Measurements from ENCODE around the gene SLAIN1.

The SLAIN1 gene

DNA sequence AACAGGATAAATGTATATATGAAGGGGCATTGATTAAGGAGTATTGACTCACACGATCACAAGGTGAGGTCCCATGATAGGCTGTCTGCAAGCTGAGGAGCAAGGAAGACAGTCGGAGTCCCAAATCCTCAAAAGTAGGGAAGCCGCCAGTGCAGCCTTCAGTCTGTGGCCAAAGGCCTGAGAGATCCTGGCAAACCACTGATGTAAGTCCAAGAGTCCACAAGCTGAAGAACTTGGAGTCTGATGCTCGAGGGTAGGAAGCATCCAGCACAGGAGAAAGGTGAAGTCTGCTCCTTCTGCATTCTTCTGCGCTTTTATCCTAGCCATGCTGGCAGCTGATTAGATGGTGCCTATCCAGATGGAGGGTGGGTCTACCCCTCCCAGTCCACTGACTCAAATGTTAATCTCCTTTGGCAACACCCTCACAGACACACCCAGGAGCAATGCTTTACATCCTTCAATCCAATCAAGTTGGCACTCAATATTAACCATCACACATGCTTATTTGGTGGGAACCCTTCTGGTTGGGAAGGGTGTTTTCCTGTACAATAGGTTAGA, 55.1 kb downstream of the SLAIN1 start:
- DNase-seq, result no peak

- DNase-seq, result no peak
These were observed 63.4 kb downstream of the SLAIN1 start for GRCh38 chr13:77760893-77761292.

DNA sequence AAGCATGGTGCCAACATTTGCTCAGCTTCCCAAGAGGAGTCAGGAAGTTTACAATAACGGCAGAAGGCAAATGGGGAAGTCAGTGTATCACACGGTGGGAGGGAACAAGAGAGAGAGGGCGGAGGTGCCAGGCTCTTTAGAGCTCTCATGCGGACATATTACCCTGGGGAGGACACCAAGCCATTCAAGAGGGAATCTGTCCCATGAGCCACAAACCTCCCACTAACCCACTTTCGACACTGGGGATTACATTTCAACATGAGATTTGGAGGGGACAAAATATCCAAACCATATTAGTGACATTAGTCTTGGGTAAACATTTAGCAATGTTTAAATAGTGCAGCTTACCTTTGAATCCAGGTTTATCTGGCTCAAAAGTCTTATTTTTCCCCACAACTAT, 69.9 kb downstream of the SLAIN1 start:
- no peak for DNase-seq

- DNase-seq, result no peak
These were observed 76.7 kb downstream of the SLAIN1 start for GRCh38 chr13:77774181-77774580.

- no peak for DNase-seq
These were observed 79.2 kb downstream of the SLAIN1 start for GRCh38 chr13:77776704-77777103.

DNA sequence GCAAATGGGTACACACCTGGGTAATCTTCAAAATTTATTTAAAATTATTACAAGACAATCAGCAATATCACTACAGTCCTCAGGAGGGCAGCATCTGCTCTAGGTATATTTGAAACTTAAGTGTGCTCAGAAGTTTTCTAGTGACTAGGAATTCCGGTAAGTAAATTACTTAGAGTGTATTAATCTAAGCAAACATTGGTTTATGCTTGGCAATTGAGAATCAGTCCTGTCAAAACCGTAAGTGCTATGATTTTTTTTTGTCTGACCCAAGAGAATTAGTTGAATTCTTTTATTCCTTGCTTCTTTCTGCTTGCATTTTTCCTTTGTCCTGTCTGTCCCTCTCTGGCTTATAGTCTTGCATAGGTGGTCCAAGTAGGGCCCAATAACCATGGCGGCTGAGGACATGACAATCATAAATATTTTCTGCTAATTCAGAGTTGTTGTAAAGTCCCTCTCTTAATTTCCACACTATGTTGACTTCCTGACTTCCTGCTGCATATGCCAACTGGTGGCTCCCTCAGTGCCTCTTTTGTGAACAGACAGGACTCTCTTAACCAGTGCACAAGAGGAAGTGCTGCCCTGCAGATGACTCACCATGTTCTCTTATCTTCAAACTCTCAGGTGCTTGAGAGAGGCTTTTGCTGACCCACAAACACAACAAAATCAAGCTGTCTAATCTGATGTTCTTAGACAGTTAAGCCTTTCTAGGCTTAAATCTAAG, 82.2 kb downstream of the SLAIN1 start:
- DNase-seq, result peak; percentile 28

GRCh38 chr13:77781808-77782207, 84.3 kb downstream of the SLAIN1 start:
- DNase-seq, result no peak

DNA sequence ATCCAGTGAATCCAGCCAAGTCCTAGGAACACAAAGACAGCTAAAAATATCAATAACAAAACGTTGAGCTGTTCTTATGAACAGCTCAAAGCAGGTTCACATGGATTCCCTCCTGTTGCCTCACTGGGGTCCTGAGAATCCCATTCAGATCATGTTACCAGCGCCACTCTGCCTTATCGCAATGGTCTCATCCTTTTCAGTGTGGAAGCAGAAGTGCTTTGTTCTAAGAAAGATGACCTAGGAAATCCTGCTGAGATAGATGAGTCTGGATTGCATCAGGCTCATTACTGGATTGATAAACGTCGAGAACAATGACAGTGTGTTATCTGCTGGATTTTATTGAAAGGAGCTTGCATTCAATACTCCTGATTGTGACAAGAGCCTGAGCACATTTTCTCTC, 87.0 kb downstream of the SLAIN1 start:
- DNase-seq, result no peak

GRCh38 chr13:77786695-77787287, 89.3 kb downstream of the SLAIN1 start:
- DNase-seq, result no peak

DNA sequence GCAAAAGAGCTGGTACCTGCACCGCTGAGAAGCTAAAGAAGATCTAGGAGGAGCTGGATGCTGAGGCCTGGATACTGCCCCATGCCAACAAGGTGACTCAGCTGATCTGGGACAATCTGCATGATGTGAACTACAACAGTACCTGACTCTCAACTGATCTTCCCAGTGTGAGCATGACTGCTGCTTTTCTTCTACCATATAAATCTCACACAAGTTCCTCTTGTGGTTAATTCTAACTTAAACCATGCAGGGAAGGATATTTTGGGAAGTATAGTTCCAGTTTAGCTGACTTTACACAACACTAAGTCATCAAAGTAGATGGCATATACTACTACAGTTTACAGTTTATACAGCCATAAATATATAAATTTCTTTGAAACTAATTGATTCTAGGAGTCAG, 91.9 kb downstream of the SLAIN1 start:
- DNase-seq, result no peak

- no peak for DNase-seq
These were observed 102.7 kb downstream of the SLAIN1 start for GRCh38 chr13:77800219-77800618.

DNA sequence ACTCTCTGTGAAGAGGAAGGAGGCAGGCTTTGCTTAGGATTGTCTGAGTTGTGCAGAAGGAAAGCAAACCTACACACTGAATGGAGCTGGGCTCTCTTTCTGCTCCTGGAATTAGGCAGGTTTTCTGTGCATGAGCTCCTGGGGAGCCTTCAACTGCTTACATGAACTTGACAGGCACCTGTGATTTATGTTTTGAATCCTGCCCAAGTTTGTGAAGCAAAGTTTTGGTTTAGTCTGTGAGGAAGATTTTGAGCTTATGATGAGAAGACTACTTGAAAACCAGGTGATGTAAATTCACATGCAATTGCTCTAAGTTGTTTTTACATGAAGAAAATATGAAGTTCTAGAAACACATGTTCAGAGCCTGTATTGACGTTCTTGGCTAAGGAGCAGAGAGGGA, 109.0 kb downstream of the SLAIN1 start:
- no peak for DNase-seq

GRCh38 chr13:77807431-77808135, 110.1 kb downstream of the SLAIN1 start:
- DNase-seq, result no peak

GRCh38 chr13:77810430-77810829, 112.9 kb downstream of the SLAIN1 start:
- peak; percentile 27 for DNase-seq

DNA sequence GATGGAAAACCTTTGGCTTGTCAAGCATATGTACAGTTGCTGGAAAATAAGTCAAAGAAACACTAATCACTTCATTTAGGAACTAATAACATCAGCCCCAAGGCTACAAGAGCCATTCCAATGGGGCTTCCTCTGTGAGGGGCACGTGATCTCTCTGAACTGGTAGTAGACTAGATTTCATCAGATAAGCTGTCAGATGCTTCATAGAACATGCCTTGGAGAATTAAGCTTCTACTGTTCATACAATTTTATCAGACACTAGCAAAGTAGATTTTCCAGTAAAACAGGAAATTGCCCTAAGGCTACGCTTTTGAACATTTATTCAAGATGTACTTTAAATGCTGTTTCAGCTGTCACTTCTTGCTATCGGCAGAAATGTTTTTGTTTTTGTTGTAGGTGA, 113.4 kb downstream of the SLAIN1 start:
- no peak for DNase-seq

GRCh38 chr13:77811381-77811780, 113.9 kb downstream of the SLAIN1 start:
- no peak for DNase-seq

GRCh38 chr13:77811981-77812380, 114.5 kb downstream of the SLAIN1 start:
- no peak for DNase-seq
